DMS114 treated with DMSO at 0.1 percent for 48 hours (cell line): Measurements from ENCODE around the gene PCGF2.
A peak's percentile ranks its signal among the peaks of the same experiment; 100 is the strongest.

Experiments used
- DNase-seq: peaks from one replicate; lab custom pipeline; 2025; ENCODE audit not compliant: unreplicated experiment; lab: John Stamatoyannopoulos, UW

The PCGF2 gene

GRCh38 chr17:38704606-38705522 is 43.3 kb downstream of the PCGF2 start, which contains the start of gene MLLT6:
TSS of gene MLLT6 (plus strand) at chr17:38705273. CDS start at chr17:38705633, 360 bp downstream.
- peak; percentile 57 for DNase-seq

GRCh38 chr17:38703742-38704605 is 44.2 kb downstream of the PCGF2 start:
- peak; percentile 8 for DNase-seq

GRCh38 chr17:38702916-38703741 is 45.0 kb downstream of the PCGF2 start:
- DNase-seq, result no peak

GRCh38 chr17:38702166-38702915 is 45.8 kb downstream of the PCGF2 start:
- DNase-seq, result peak; percentile 62

- no peak for DNase-seq
Measured at GRCh38 chr17:38701504-38702165, 46.5 kb downstream of the PCGF2 start.

GRCh38 chr17:38698760-38699159 is 49.4 kb downstream of the PCGF2 start:
- no peak for DNase-seq

GRCh38 chr17:38697061-38697820 is 50.9 kb downstream of the PCGF2 start:
- no peak for DNase-seq

- DNase-seq, result no peak
Measured at GRCh38 chr17:38693700-38694329, 54.3 kb downstream of the PCGF2 start.

GRCh38 chr17:38691154-38691553 is 57.0 kb downstream of the PCGF2 start:
- no peak for DNase-seq

GRCh38 chr17:38690386-38690785 is 57.8 kb downstream of the PCGF2 start:
- no peak for DNase-seq

GRCh38 chr17:38687286-38687685 is 60.9 kb downstream of the PCGF2 start:
- no peak for DNase-seq

GRCh38 chr17:38685491-38685890 is 62.6 kb downstream of the PCGF2 start:
- DNase-seq, result no peak
